ENCODE data around the gene ELAVL1.

The ELAVL1 gene

DNA sequence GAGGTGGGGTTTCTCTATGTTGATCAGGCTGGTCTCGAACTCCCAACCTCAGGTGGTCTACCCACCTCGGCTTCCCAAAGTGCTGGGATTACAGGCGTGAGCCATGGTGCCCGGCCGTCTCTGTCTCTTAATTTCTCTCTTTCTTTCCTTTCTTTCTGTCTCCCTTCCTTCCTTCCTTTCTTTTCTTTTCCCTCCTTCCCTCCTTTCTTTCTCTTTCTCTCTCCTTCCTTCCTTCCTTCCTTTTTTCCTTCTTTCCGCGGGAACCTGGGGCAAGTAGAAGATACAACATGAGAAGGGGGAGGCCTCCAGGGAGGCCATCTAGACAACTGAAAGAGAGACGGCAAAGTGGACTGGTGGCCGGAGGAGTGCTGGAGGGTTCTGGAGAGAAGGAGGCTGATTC, 15.2 kb upstream of the ELAVL1 start:
- H3K4me3 ChIP-seq (ENCODE audit: low read depth, low read length) = no peak overlapping the region
- in situ Hi-C loops (cut with HindIII; ENCODE audit: low sequenced_read_pairs) = no loop called here
- no peak for DNase-seq (ENCODE audit: low read depth)
- TF ChIP-seq CTCF (IDR thresholded peaks at IDR 0.05; ENCODE audit: low read depth, low read length, missing control alignments) = no peak

DNA sequence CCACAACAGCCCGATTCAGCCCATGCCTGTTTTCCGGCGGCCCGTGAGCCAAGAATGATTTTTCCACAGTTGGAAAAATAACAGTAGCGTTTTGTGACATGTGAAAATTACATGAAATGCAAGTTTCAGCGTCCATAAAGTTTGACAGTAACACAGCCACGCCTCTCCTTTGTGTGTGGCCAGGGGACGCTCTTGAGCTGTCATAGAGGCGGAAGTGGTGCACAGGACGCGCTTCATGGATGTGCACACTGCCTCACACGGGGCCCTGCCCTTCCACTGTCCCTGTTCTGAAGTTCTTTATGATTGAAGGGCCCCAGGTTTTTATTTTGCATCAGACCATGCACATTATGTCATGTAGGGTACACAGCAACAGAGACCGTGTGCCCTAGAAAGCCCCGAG, 12.4 kb upstream of the ELAVL1 start:
- in situ Hi-C loops (cut with HindIII; ENCODE audit: low sequenced_read_pairs) = no loop called here
- DNase-seq (ENCODE audit: low read depth) = no peak
- TF ChIP-seq CTCF (IDR thresholded peaks at IDR 0.05; ENCODE audit: low read depth, low read length, missing control alignments) = no peak
- no peak overlapping the region for H3K4me3 ChIP-seq (ENCODE audit: low read depth, low read length)

DNA sequence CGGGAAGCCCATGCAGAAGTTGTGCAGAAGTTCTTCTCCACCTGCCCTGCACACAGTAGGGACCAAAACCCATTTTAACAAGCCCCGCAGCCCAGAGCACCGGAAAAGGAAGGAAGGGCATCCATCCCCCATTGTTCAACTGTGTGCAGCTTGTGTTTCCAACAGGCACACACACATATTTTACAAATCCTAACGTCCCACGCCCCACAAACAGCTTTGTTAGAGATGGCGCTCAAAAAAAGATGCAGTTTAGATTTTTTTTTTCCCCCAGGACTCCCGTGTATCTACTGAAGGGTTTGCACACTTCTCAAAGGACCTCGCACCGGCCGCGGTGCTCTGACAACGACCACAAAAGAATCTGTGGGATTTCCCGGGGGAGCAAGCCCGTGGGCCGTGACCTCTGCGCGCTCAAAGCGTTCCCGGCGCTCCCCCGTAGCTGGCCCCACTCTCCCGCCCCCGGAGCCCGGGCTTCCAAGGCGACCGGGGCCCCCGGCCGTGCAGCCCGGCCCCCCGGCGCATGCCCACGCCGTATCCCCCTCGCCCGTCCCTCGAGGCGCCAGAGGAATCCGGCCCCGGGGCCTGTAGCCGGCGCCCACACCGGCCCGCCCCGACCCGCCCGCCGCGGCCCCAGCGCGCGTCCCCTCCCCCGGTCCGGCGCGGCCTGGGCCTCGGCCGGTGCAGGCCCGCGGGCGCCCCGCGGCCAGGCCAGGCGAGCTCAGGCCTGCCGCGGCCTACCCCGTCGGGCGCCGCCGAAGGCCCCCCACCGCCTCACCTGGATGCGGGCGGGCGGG, 523 bp downstream of the ELAVL1 start:
- no peak for TF ChIP-seq CTCF (IDR thresholded peaks at IDR 0.05; ENCODE audit: low read depth, low read length, missing control alignments)
- in situ Hi-C loops (cut with HindIII; ENCODE audit: low sequenced_read_pairs) = no loop called here
- peak overlapping the region; percentile 74 for H3K4me3 ChIP-seq (ENCODE audit: low read depth, low read length)
- DNase-seq (ENCODE audit: low read depth) = no peak

DNA sequence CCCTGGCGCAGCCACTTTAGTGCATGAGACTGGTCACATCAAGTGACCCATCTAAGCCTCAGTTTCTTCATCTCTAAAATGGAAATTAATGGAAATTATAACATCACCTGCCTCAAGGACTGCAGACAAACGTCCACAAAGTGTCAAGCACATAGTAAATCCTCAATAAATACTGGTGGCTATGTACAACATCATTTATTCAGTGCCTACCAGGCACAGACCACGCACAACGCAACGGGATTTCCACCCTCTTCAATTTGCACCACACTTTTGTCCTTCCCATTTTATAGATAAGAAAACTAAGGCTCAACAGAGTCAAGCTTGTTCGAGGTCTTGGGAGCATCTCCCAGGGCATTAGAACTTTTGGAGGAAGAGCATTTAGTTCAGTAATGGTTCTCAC, 1.4 kb downstream of the ELAVL1 start:
- DNase-seq (ENCODE audit: low read depth) = no peak
- TF ChIP-seq CTCF (IDR thresholded peaks at IDR 0.05; ENCODE audit: low read depth, low read length, missing control alignments) = no peak
- peak overlapping the region; percentile 74 for H3K4me3 ChIP-seq (ENCODE audit: low read depth, low read length)
- in situ Hi-C loops (cut with HindIII; ENCODE audit: low sequenced_read_pairs) = no loop called here

GRCh38 chr19:8001995-8002849, 3.2 kb downstream of the ELAVL1 start:
- H3K4me3 ChIP-seq (ENCODE audit: low read depth, low read length) = peak overlapping the region; percentile 22
- in situ Hi-C loops (cut with HindIII; ENCODE audit: low sequenced_read_pairs) = no loop called here
- DNase-seq (ENCODE audit: low read depth) = peak; percentile 50
- TF ChIP-seq CTCF (IDR thresholded peaks at IDR 0.05; ENCODE audit: low read depth, low read length, missing control alignments) = peak; percentile 100

DNA sequence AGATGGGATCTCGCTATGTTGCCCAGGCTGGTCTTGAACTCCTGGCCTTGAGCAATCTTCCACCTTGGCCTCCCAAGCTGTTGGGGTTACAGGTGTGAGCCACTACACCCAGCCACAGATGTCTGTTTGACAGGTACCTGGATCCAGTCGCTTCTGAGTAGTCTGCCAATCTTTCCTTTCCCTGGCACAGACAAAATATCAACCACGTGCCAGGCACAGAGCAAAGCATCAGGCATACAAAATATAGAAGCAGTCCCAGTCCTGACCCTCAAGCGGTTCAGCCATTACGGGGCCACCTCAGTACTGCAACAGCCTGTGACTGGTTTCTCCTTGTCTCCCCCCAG, 3.8 kb downstream of the ELAVL1 start:
- no peak overlapping the region for H3K4me3 ChIP-seq (ENCODE audit: low read depth, low read length)
- no peak for TF ChIP-seq CTCF (IDR thresholded peaks at IDR 0.05; ENCODE audit: low read depth, low read length, missing control alignments)
- in situ Hi-C loops (cut with HindIII; ENCODE audit: low sequenced_read_pairs) = no loop called here
- no peak for DNase-seq (ENCODE audit: low read depth)

Data from astrocyte of the cerebellum (primary cell).